ENCODE results near the gene MCRS1.

DNA sequence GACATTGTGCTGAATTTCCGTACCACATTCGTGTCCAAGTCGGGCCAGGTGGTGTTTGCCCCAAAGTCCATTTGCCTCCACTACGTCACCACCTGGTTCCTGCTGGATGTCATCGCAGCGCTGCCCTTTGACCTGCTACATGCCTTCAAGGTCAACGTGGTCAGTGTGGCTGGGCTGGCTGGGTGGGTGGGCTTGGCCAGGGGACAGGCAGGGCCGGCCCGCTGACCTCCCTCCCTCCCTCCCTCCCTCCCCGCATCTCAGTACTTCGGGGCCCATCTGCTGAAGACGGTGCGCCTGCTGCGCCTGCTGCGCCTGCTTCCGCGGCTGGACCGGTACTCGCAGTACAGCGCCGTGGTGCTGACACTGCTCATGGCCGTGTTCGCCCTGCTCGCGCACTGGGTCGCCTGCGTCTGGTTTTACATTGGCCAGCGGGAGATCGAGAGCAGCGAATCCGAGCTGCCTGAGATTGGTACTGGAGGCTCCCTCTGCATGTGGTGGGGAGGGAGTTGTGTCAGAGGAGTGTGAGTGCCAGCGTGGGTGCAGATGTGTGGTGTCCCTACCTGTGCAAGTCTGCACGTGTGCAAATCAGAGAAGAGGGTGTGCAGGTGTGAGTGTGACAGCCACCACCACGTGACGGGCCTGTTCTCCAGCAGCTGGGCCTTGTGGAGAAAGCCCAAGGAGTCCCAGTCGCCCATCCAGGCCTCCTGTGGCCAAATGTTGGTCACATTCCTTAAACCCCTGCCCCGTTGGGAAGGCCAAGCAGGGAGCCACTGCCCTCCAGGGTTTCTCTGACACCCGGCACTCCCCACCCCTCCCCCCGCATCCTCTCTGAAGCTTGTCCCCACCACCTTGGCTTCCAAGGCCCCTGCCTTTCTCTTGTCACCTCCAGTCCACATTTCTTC is 23.8 kb downstream of the MCRS1 start:
- TF ChIP-seq EZH2 (IDR thresholded peaks at IDR 0.05; ENCODE audit: borderline replicate concordance, insufficient read depth, low read length, poor library complexity, severe bottlenecking) (no peak), POLR2AphosphoS5 (IDR thresholded peaks at IDR 0.05) (no peak), MXI1 (conservative IDR thresholded peaks at IDR 0.05; ENCODE audit: poor library complexity, severe bottlenecking) (no peak), TAF1 (IDR thresholded peaks at IDR 0.05; ENCODE audit: low read depth) (no peak), EP300 (conservative IDR thresholded peaks at IDR 0.05; ENCODE audit: poor library complexity, severe bottlenecking) (no peak), RAD21 (conservative IDR thresholded peaks at IDR 0.05) (no peak), SMC3 (conservative IDR thresholded peaks at IDR 0.05; ENCODE audit: poor library complexity) (no peak), REST (IDR thresholded peaks at IDR 0.05; ENCODE audit: borderline replicate concordance) (no peak)
- TF ChIP-seq, protein P1, sequence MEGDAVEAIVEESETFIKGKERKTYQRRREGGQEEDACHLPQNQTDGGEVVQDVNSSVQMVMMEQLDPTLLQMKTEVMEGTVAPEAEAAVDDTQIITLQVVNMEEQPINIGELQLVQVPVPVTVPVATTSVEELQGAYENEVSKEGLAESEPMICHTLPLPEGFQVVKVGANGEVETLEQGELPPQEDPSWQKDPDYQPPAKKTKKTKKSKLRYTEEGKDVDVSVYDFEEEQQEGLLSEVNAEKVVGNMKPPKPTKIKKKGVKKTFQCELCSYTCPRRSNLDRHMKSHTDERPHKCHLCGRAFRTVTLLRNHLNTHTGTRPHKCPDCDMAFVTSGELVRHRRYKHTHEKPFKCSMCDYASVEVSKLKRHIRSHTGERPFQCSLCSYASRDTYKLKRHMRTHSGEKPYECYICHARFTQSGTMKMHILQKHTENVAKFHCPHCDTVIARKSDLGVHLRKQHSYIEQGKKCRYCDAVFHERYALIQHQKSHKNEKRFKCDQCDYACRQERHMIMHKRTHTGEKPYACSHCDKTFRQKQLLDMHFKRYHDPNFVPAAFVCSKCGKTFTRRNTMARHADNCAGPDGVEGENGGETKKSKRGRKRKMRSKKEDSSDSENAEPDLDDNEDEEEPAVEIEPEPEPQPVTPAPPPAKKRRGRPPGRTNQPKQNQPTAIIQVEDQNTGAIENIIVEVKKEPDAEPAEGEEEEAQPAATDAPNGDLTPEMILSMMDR (IDR thresholded peaks at IDR 0.05; ENCODE audit: poor library complexity, severe bottlenecking): no peak

All from neural cell (in vitro differentiated cells).